Right lobe of liver (tissue), 6 donors: ENCODE results near the gene IFNL3. TPM values are rescaled to one million over a fixed set of nuclear protein-coding genes. Genes with fewer than 3 reads are reported as not detected.
A peak's percentile ranks its signal among the peaks of the same experiment; 100 is the strongest.

Experiments used
- ATAC-seq, 4 donors: fragments of 200-7000 bp; cut with Tn5 transposase; one replicate each; pipeline ENCODE4 v1.9.1; 2020; ENCODE audit warnings: mild to moderate bottlenecking in 4 of 4, moderate library complexity in 4 of 4
- DNase-seq, 3 donors: peaks; one replicate each; pipeline ENCODE4 v3.0.0-alpha.2; 2020
- H3K27ac ChIP-seq, 3 donors: fragments of 200-600 bp; one replicate each; pipeline ENCODE4 v1.8.0; 2022
- H3K27me3 ChIP-seq, 2 donors: fragments of 200-600 bp; one replicate each; pipeline ENCODE4 v1.8.0; 2022
- H3K36me3 ChIP-seq, 4 donors: fragments of 200-600 bp; sonication (generic) in 1 of 4; one replicate each; pipeline versions ENCODE4 v1.5.1 to v1.8.0; 2017 to 2022; ENCODE audit warnings: control low read depth in 1 of 4
- H3K4me1 ChIP-seq, 4 donors: fragments of 200-600 bp; sonication (generic) in 1 of 4; one replicate each; pipeline versions ENCODE4 v1.5.1 to v1.8.0; 2017 to 2022; ENCODE audit warnings: control low read depth in 1 of 4
- H3K4me3 ChIP-seq, 3 donors: fragments of 200-600 bp; one replicate each; pipeline ENCODE4 v1.8.0; 2022
- H3K9me3 ChIP-seq, 4 donors: fragments of 200-600 bp; sonication (generic) in 1 of 4; one replicate each; pipeline versions ENCODE4 v1.5.1 to v1.8.0; 2017 to 2022; ENCODE audit warnings: control low read depth in 1 of 4
- CTCF ChIP-seq, 4 donors: fragments of 200-600 bp in 3 of 4; fragments of 450-650 bp in 1 of 4; IDR thresholded peaks; one replicate each; pipeline versions ENCODE4 v1.5.1 to v1.8.0; 2016 to 2022; ENCODE audit warnings: antibody characterized with exemption in 4 of 4, mild to moderate bottlenecking in 2 of 4
- POLR2A ChIP-seq: fragments of 450-650 bp; IDR thresholded peaks from one replicate; pipeline ENCODE4 v1.6.1; 2017; ENCODE audit warnings: antibody characterized with exemption, mild to moderate bottlenecking
- WGBS: methylation state at CpG from one replicate; pipeline ENCODE4 v1.1.6; 2018; ENCODE audit warnings: low coverage, low lambda C conversion rate; ENCODE audit not compliant: insufficient coverage; ENCODE audit errors: missing lambda C conversion rate; 5-methylcytosine and 5-hydroxymethylcytosine counted together
- intact Hi-C, 2 donors: fragments of 100-400 bp; cut with DNase I; formaldehyde crosslinking; loops; one replicate each; pipeline versions ENCODE4 v1.11.2 to v1.14.1; 2022
- total RNA-seq, 6 experiments: library from RNA; depleted of rRNA in 2 of 6; stranded (reverse); fragments of >200 nt in 2 of 6; fragmentation: NEBNext Ultra II Directional in 3 of 6; extraction: Animal tissue kit (Norgen Biotek cat#: 25700) in 3 of 6; gene quantifications; one replicate each; pipeline versions ENCODE4 v1.1.0 to v1.2.4, GENCODE V29; 2016 to 2023
- donor health status: DM: no; HTN: yes; CAD: no.
- donor health status: DM: no; HTN: no; CAD: no.
- donor health status: DM: no; HTN: no; CAD: no.
- donor health status: DM: no; HTN: yes; CAD: no.
- donor health status: DM: no; HTN: yes; CAD: no.

Gene IFNL3
- total RNA-seq, 6 experiments from 2014 or later = not detected

GRCh38 chr19:39193803-39194202 is 51.0 kb downstream of the IFNL3 start:
- Histone ChIP-seq H3K27ac (no peak overlapping the region), H3K4me1 (peaks cover 0 to 4% (median 0%) of the 10 kb centered on the region in 4 donors), H3K4me3 (no peak overlapping the region), H3K36me3 (no peaks in the 10 kb centered on the region), H3K27me3 (peaks cover 5 to 9% of the 10 kb centered on the region in 2 donors), H3K9me3 (no peaks in the 10 kb centered on the region)
- peak in 1 of 3 donors; percentile 71 for DNase-seq
- peak in 3 of 4 donors; percentile 27 to 72 (median 38) for ATAC-seq
- WGBS = 0% methylated on average over 2 of the region's 8 CpGs
- no peak for TF ChIP-seq CTCF (IDR thresholded peaks at IDR 0.05)
- TF ChIP-seq POLR2A = no peak
- intact Hi-C loops = no loop called here

Other genes with a start within 250 kb of the IFNL3 start
- 10 to 100 TPM in 1 of 6 experiments, 1 to 10 TPM in 5; 3.7 to 15.5 (median 7.6) TPM for gene FBXO27, start 212.5 kb downstream of the IFNL3 start, total RNA-seq
- not detected for gene ACP7, start 160.6 kb downstream of the IFNL3 start, total RNA-seq
- 10 to 100 TPM; 11.4 to 16.6 (median 14.7) TPM for gene PAK4, start 119.2 kb downstream of the IFNL3 start, total RNA-seq
- not detected for gene NCCRP1, start 48.0 kb downstream of the IFNL3 start, total RNA-seq
- not detected for gene SYCN, start 40.7 kb downstream of the IFNL3 start, total RNA-seq
- gene IFNL4, start 3.9 kb upstream of the IFNL3 start, total RNA-seq = not detected
- gene IFNL2, start 23.4 kb upstream of the IFNL3 start, total RNA-seq = not detected
- not detected for gene IFNL1, start 51.4 kb upstream of the IFNL3 start, total RNA-seq
- gene LRFN1, start 75.9 kb upstream of the IFNL3 start, total RNA-seq = under 1 TPM; 0.32 to 0.97 (median 0.61) TPM
- gene GMFG, start 91.0 kb upstream of the IFNL3 start, total RNA-seq = 10 to 100 TPM in 3 of 6 experiments, 1 to 10 TPM in 3; 2.8 to 23.8 (median 12.7) TPM
- 10 to 100 TPM; 23.0 to 45.6 (median 31.6) TPM for gene SAMD4B, start 97.4 kb upstream of the IFNL3 start, total RNA-seq
- 10 to 100 TPM; 18.6 to 34.9 (median 24.8) TPM for gene PAF1, start 146.1 kb upstream of the IFNL3 start, total RNA-seq
- gene MED29, start 146.4 kb upstream of the IFNL3 start, total RNA-seq = 10 to 100 TPM; 19.4 to 38.1 (median 24.1) TPM
- gene ZFP36, start 161.8 kb upstream of the IFNL3 start, total RNA-seq = 100 to 1,000 TPM in 3 of 6 experiments, 10 to 100 TPM in 3; 28.3 to 156 (median 91.7) TPM
- 10 to 100 TPM in 1 of 6 experiments, 1 to 10 TPM in 5; 1.6 to 15.0 (median 6.3) TPM for gene PLEKHG2, start 167.7 kb upstream of the IFNL3 start, total RNA-seq
- 100 to 1,000 TPM; 448 to 643 (median 568) TPM for gene RPS16, start 190.9 kb upstream of the IFNL3 start, total RNA-seq
- gene SUPT5H, start 200.6 kb upstream of the IFNL3 start, total RNA-seq = 10 to 100 TPM; 42.3 to 60.8 (median 54.7) TPM
- gene TIMM50, start 235.8 kb upstream of the IFNL3 start, total RNA-seq = 10 to 100 TPM; 28.1 to 48.1 (median 31.3) TPM